Hippocampal formation (tissue), 2 donors: ENCODE data around the gene GALNT18.

Experiments
- DNase-seq, 2 donors: peaks; one replicate each; lab custom pipeline; 2025; lab: John Stamatoyannopoulos, UW

GALNT18 gene

DNA sequence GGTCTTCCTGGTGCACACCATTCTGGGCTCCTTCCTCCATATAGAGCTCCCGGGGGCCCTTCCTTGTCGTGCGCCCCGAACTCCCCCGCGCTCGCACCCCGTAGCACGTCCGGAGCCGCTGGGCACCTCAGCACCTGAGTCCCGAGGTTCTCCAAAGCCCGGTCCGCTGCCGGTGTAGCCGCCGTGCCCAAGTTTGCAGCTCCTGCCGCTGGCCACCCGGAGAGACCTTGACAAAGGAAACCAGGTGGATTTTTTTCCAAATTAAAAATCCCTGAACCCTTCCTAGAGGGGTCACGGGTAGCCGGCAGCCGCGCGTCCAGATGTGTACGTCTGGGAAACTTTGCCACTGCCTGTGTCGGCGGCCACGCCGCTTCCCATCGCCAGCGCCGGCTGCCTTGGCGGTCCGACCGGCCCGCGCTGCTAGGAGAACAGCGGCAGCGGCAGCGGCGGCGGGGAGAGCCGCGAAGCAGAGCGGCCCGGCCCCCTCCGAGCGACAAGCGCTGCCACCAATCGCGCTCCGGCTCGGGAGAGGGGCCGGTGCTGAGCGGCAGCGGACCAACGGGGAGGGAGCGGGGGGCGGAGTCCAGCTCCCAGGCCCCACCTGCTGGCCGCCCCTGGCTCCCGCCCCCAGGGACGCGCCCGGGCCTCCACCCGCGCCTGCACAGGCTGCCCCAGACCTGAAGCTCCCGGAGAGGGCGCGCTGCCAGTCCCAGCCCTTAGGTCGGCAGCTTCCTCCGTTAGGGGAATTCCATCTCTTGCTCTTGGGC is at the start of gene GALNT18:
Gene GALNT18, minus strand, starts transcription at position 433 of the 767 bp plus-strand sequence.
- DNase-seq: peak; percentile 85 to 92

DNA sequence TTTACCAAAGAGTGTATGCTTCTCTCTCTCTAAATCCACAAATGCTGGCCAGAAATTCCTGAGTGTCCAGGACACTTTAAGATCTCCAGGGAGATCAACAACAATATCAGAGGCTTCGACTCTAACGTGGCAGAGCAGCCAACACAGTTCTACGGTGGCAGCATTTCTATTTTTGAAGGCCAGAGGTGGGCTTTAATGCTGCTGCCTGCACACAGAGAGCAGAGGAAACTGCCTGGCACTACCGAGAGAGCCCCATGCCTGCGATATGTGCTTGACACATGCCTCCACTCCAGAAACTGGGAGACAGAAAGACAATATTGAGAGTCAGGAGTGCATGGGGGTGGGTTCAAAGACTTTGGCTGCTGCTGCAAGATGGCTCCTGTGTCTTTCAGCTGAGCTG is 48.8 kb upstream of the GALNT18 start:
- no peak for DNase-seq

DNA sequence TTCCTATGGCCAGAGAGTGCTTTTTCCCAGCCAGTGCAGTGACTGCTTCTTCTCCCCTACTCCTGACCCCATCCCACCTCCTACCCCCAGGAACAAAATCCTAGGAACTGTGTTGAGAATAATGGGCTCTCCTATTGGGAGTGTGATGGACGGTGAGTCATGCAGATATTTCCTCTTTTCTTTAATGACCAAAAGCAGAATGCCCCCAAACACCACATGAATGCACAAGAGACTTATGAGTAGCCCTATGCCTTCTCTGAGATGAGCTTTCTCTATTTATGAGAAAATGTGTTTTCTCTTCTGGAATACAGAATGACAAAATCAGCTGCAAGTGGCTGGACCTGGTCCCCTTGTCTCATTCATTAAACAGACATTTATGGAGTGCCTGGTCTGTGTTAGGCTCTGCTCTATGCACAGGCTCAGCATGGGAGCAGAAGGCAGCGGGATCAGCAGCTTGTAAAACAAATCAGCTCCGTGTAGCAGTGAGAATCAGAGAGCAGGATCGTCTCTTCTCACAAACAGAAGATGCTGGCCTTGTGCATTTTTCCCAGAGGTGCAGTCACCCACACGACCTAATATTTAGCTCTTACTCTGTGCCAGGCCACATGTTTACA is 47.5 kb upstream of the GALNT18 start:
- no peak for DNase-seq

DNA sequence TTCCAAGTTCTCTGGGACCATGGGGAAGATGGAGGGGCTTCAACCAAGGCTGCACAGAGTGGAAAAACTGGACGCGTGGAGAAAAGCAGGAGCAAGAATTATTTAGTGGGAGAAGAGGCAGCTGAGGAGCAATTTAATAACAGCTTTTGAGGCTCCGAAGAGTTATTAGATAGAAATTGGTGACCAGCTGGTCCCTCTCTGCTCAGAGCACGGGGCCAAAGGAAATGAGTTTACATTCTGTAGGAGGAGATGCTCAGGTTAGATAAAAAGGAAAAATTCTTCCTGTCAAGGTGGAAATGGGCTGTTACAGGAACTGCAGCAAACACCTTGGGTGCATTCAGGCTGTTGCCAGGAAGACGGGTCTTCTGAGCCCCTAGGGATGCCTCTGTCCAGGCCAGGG is 47.0 kb upstream of the GALNT18 start:
- DNase-seq: no peak

DNA sequence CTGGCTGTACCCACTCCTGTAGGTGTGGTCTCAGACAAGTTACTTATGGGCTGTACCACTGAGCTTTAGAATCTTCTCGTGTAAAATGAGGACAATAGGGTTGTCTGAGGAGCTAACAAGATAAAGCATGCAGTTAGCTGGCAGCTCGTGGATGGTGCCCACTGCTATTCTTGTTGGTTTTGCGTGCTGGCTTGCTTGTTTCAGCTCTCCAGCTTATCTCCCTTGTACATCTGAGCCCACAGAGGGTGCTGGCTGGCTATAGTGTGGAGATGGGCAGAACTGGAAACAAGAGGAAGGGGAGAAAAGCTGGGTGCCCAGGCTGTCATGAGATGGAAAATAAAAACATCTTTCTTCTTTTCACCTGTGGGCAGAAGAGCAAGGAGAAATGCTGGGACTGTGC is 46.5 kb upstream of the GALNT18 start:
- DNase-seq: no peak

DNA sequence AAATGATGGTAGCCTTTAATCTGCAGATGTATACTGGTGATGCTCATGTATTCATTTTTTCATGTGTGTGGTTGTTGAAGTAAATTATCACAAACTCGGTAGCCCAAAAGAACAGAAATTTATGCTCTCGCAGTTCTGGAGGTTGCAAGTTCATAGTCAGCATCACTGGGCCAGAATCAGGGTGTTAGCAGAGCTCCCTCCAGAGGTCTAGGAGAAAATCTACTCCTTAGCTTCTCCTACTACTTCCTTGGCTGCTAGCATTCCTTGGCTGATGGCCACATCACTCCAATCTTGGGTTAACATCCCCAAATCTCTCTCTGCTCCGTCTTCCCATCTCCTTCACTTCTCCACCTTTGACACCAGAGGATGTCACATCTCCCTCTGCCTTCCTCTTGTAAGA is 45.3 kb upstream of the GALNT18 start:
- DNase-seq: no peak

DNA sequence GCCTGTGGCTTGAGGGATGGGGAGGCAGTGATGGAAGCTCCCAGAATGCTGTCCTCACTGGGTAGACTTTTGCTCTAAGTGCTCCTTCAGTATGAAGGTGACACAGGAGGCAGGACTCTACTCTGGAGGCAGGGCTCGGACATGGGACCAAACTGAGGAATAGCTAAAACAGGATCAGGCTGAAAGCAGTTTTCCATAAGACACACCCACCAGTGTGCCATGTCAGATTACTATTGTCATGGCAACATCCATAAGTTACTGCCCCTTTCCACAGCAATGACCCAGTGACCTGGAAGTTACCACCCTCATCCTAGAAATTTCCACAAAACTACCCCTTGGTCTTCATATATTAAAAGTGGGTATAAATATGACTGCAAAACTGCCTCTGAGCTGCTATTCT is 43.6 kb upstream of the GALNT18 start:
- DNase-seq: no peak

DNA sequence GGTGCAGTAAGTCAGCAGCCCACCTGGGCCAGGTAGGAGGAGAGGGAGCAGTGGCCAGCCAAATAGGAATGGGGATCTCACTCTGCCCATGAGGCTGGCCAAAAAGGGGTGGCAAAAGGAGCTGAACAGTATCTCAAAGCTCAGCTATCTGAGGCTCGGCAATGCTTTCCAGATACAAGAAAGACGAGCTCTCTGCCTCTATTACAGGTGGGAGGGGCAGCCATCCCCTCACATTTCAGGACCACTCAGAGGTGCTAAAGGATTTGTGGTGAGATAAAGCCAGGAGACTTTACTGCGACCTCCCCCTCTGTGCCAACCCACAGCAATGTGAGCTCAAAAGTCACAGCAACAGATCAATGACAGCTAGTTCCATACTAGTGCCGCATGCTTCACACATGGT is 42.1 kb upstream of the GALNT18 start:
- no peak for DNase-seq

DNA sequence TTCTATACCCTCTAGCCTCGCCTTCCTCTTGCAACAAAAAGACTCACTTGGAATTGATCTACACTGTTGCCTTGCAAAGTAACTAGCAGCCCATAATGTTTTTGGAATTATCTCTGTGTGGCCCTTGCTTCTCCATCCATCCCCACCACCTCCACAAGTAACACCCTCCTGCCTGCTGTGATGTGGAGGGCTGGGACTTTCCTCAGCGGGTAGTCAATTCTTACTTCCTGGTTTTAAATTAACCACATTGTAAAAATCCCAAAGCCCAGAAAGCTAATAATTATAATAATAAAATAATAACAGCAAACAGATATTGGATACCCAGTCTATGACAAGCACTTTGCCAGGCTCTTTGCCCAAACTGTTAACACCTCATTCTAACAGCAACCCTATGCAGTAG is 40.8 kb upstream of the GALNT18 start:
- DNase-seq: no peak

DNA sequence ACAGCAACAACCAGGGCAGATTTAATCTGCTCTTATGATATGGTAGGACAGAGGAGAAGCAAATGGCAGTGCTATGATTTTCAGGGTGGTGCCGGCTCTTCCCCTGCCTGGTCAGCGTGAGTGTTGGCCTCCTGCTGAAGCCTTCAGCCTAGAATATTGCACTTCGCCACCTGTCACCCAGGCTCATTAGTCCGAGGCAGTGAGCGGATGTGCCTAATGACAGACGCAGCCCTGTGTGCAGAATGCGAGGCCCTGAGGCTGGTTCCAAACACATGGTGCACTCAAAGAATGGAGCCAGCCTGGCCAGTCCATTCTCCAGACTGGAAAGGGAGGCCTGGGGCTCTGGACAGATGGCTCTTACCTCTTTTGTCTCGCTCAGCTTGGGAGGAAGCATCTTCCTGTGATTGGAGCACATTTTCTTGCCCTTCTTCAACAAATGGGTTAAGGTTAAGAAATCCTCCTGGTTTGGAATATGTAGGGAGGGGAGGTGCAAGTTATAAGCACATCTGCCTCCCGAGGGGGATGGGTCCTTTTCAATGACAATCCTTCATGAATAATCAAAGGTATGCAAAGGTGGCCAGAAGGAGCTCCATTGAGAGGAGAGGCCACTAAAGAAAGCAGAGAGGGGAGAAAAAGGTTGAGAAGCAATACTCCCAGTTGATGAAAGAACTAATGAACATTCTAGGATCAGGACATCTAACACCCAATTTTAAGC is 39.7 kb upstream of the GALNT18 start:
- DNase-seq: no peak

DNA sequence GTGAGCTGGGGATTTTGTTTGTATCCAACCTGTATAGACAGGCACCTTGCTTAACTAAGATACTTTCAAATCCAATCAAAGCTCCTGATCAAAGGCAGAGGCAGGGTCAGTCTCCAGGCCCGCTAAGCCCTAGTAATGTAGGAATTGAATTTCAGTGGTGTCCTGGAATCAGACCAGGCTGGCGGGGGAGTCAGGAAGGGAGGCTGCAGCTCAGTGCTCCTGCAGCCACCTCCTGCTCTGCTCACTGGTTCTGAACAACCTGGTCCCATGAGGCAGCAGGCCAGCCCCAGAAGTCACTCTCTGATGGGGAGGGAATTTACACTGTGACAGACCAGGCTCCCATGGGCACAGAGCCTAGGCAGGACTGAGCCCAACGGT is 38.5 kb upstream of the GALNT18 start:
- DNase-seq: no peak

DNA sequence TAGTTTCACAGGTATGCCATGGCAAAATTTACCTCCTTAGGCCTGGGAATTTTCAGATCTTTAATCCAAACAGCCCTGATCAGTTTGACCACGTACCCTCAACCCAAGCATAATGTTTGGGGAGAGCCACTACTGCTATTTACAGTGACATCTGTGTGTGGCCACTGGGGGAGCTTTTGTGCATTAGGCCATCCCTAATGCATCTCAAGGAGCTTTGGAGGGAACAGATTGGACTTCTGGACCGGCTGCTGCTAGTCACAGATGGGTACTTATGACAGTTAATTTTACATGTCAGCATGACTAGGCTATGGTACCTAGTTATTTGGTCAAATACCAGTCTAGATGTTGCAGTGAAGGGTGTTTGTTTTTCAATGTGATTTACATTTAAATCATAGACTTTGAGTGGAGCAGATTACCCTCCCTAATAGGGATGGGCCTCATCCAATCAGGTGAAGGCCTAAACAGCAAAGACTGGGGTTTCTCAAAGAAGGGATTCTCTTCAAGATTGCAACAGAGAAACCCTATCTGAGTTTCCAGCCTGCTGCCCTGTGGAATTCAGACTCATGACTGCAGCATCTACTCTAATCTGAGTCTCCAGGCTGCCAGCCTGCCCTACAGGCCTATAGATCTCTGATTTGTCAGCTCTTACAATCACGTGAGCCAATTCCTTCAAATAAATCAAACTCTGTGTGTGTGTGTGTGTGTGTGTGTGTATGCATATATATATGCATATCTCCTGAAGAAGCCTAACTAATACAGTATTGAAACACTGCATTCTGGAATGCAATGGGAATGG is 38.0 kb upstream of the GALNT18 start:
- no peak for DNase-seq

DNA sequence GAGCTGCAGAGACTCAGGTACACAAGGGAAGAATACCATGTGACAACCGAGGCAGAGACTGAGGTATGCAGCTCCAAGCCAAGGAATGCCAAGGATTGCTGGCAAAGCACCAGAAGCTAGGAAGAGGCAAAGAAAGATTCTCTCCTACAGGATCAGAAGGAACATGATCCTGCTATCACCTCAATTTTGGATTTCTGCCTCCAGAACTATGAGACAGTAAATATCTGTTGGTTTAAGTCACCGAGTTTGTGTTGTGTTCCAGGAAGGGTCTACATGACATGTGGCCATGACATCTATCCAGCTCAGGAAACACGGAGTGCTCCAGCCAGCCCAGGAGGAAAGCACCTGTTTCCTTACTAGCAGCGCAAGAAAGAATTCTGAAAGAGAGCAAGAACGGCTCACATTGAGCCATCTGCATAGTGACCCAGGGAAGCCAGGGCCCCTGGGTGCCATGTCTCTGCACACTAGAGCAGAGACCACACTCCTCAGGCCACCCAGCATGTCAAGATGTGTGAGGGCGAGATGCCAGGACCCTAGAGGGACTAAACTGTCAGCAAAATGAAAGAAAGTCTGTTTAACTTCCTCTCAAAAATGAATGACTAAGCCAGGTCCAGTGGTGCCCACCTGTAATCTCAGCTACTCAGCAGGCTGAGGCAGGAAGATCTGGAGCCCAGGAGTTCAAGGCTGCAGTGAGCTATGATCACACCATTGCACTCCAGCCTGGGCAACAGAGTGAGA is 35.6 kb upstream of the GALNT18 start:
- DNase-seq: no peak

DNA sequence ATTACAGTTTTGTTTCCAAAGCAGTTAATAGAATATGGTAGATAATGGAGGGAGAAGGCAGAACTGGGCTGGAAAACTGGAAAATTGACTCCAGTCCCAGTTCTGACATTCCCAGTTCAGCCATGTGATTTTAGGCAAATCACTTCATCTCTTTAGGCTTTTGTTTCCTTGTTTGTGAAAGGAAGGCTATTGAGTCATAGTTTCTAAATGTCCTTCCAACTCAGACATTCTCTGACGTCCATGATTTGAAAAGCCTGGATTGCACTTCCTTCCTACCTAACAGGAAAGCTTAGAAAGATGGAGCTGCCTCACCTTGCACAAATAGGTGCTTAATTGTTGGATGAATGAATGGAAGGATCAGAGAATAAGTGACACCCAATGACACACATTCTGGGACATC is 19.8 kb upstream of the GALNT18 start:
- peak in 1 of 2 donors; percentile 65 for DNase-seq

DNA sequence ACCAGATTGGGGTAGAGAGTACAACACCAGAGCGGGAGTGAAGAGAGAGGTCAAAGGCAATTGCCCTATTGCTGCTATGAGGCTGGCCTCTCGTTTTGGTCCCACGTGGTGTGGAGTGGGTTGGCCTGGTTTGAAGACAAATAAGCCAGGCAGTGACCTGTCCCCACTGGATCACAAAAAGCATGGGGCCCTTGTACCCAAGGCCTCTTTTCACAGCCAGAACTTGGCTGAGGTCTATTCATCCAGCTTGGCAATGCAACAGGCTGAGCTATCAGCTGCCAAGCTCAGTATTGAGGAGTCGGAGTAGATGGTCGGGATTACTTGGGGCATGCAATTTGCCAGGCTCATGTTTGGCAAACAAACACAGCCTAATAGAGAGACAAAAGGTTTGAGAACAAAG is 19.2 kb upstream of the GALNT18 start:
- DNase-seq: peak in 1 of 2 donors; percentile 33

DNA sequence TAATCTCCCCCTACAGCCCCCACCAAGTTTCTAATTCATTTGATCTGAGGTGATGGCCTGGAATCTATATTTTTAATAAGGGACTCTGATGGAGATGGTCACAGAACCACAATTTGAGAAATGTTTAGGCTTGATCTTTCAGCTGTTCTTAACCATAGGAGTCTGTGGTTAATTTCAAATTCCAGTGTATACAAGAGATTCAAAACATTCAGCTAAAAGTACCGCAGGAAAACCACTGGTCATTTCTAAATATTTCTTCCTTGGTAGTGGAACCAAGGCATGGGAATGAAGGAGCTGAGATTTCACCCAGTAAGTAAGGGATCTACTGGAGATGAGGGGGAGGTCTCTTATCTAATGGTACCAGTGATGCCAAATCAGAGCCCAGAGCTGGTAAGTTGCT is 18.3 kb upstream of the GALNT18 start:
- DNase-seq: no peak

DNA sequence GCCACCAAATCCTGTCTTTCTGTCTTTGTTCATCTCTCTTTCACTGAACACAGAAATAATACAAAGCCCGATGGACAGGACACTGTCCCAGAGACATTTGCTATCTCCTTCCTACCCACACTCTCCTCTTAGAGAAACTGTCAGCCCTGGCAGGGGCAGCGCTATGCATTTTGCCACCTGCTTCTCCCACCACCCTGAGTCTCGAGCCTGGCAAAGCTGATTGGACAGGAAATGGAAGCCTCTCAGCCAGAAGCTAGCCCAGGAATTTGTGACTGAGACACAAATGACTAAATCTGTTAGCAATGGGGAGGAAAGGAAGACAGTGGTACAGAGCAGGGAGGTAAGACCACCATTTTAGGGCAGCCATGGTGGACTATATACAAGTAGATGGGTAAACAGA is 14.9 kb upstream of the GALNT18 start:
- DNase-seq: no peak

DNA sequence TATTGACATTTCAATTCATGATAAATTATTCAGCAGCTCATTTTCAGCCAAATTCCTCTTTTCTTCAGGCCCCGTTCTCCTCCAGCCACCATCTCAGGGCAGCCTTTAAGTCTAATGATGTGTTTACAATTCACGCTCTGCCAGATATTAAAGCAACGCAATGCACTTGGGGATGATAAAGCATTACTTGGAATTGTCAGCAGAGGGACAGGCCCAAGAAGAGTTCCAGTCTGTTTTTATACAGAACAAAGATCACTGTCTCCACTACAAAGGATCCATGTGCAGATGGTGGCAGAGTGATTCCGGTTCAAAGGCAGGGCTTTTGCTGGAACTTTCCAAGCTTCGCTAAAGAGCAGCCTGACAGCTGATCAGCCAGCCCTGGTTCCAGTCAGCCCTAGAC is 13.6 kb upstream of the GALNT18 start:
- no peak for DNase-seq

DNA sequence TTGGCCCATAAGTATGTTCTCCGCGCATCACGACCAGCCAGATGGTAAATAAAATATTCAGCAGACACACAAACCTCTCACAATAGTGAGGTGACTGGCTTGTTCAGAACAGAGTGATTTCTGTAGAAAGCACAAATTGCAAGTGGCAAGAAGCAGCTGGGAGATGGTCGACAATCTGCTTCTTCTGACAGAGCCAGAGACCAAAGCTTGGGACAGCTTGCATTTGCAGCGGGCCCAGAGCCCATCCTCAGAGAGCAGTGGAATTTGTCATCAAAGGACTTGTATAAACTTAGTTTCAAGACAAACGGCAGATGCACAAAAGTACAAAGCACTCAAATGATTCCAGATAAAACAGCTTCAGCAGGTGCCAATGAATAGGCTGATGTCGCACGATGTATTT is 7.6 kb upstream of the GALNT18 start:
- DNase-seq: peak in 1 of 2 donors; percentile 34

DNA sequence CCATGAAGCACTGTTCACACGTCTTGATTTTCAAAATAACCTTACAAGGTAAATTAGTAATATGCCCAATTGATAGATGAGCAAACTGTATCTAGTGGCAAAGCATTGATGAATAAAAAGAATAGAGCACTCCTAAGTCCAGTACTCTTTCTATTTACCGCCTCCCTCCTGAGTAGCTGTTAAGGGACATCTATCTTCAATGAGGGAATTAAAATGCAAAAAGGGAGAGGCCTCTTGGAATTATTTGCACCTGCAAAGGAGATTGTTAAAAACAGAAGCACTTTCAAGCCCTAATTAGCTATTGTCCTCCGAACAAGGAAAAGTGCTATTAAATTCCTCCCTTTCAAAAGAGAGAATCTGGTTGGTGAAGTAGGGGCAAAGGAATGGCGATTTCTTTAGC is 6.8 kb upstream of the GALNT18 start:
- no peak for DNase-seq

DNA sequence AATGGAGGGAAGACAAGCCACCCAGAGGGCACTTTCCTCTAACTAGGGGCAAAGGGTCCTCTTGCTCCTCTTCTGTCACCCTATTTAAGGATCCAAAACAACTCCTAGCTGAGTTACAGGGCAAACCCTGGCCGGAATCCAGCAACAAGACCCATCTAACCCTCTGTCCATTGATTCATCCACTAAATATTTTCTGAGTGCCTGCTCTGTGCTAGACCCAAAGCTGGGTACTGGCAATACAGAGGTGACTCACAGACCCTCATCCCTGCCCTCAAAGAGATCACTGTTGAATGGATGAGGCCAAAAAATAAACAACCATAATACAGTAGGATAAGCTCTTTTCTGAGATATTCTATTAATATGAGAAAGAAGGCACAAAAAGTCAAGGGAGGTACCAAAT is 4.3 kb upstream of the GALNT18 start:
- no peak for DNase-seq

DNA sequence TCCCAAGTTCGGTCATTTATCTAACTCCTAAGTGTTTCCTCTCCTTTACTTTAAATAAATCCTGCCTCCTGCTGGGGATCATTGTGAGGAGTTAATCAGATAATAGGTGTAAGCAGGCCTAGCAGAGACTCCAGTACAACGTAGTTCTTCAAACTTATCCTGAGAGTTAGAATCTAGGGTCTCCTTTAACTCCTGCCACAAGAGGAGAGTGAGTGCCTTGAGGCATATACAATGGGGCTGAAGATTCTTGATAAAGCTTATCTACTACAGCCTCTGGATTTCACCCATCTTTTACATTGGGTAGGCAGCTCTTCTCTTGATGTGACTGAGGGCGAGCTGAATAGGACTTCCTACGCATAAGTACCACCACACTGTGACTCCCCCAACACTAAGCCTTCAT is 3.1 kb upstream of the GALNT18 start:
- DNase-seq: no peak
